ENCODE measurements around the gene SCN3B.

SCN3B gene

DNA sequence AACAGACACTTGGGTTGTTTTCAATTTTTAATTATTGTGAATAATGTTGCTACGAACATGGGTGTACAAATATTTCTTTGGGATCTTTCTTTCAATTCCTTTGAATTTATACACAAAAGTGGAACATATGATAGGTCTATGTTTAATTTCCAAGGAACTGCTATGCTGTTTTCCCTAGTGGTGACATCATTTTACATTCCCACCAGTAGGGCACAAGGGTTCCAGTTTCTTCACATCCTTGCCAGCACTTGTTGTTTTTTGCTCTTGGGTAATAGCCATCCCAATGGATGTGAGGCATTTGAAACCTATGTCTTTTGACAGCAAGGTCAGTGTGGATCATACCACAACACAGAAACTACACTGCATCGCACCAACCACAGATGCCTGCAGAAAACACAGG, 41.8 kb upstream of the SCN3B start:
- no peak overlapping the region for H3K27ac Mint-ChIP-seq
- H3K4me1 Mint-ChIP-seq = peaks cover 4% of the 10 kb centered on the region
- H3K9me3 Mint-ChIP-seq = peaks cover 15% of the 10 kb centered on the region
- TF ChIP-seq, protein P1, sequence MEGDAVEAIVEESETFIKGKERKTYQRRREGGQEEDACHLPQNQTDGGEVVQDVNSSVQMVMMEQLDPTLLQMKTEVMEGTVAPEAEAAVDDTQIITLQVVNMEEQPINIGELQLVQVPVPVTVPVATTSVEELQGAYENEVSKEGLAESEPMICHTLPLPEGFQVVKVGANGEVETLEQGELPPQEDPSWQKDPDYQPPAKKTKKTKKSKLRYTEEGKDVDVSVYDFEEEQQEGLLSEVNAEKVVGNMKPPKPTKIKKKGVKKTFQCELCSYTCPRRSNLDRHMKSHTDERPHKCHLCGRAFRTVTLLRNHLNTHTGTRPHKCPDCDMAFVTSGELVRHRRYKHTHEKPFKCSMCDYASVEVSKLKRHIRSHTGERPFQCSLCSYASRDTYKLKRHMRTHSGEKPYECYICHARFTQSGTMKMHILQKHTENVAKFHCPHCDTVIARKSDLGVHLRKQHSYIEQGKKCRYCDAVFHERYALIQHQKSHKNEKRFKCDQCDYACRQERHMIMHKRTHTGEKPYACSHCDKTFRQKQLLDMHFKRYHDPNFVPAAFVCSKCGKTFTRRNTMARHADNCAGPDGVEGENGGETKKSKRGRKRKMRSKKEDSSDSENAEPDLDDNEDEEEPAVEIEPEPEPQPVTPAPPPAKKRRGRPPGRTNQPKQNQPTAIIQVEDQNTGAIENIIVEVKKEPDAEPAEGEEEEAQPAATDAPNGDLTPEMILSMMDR (IDR thresholded peaks at IDR 0.05) = no peak
- no peak overlapping the region for H3K4me3 Mint-ChIP-seq
- no peaks in the 10 kb centered on the region for H3K36me3 Mint-ChIP-seq (ENCODE audit: low read depth)
- no peak for DNase-seq
- H3K27me3 Mint-ChIP-seq (ENCODE audit: low read depth, poor library complexity) = peaks cover 20% of the 10 kb centered on the region

DNA sequence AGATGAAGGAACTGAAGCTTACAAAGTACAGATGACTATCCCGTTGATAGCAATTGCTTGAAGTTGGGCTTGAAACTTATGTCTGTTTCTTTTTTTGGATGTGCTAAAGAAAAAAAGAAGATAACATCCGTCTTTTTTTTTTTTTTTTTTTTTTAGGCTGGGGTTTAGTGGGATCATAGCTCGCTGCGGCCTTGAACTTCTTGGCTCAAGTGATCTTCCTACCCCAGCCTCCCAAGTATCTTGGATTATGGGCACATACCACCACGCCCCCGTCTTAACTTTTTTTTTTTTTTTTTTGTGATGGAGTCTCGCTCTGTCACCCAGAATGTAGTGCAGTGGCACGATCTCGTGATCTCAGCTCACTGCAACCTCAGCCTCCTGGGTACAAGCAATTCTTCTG, 40.8 kb upstream of the SCN3B start:
- Mint-ChIP-seq H3K36me3 (ENCODE audit: low read depth) (no peaks in the 10 kb centered on the region), H3K9me3 (peaks cover 14% of the 10 kb centered on the region), H3K27ac (no peak overlapping the region), H3K4me3 (no peak overlapping the region), H3K4me1 (peaks cover 4% of the 10 kb centered on the region), H3K27me3 (ENCODE audit: low read depth, poor library complexity) (peaks cover 20% of the 10 kb centered on the region)
- no peak for DNase-seq
- TF ChIP-seq, protein P1 (IDR thresholded peaks at IDR 0.05) = no peak

DNA sequence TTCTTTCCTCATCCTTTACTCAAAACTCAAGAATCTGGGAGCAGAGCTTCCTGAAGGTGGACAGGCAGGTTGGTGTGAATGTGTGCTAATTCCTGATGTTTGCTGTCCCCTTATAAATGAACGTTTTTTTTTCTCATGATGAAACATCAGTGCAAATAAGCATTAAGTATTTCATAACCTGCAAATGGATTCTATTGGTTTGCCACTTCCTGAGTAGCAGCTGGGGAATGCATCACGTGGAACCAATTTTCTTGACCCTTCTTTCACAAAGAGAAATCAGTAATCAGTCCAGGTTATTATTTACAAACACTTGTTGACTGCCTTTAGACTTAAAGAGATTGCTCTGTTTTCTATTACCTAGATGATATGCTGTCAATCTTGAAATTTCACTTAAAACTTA, 40.1 kb upstream of the SCN3B start:
- Mint-ChIP-seq H3K36me3 (ENCODE audit: low read depth) (no peaks in the 10 kb centered on the region), H3K27ac (no peak overlapping the region), H3K4me3 (no peak overlapping the region), H3K9me3 (peaks cover 7% of the 10 kb centered on the region), H3K4me1 (peaks cover 4% of the 10 kb centered on the region), H3K27me3 (ENCODE audit: low read depth, poor library complexity) (peaks cover 19% of the 10 kb centered on the region)
- TF ChIP-seq, protein P1 (IDR thresholded peaks at IDR 0.05) = no peak
- no peak for DNase-seq

DNA sequence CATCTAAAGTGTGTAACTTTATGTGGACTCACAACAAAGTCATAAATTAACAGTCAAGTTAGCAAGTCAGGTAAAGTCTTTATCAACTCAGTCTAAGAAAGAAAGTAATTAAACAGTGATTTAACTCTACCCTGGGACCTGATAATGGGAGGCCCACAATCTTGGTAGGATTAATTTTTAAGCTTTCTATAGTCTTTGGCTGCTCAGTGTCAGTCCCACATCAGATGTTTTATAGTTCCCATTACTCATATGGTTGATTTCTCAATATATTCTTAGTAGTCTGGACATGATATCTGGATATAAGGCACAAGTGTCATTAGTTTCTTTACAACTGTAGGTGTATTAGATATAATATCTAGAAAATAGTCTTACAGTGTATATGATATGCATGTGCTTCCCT, 38.5 kb upstream of the SCN3B start:
- Mint-ChIP-seq H3K27me3 (ENCODE audit: low read depth, poor library complexity) (peaks cover 19% of the 10 kb centered on the region), H3K4me3 (no peak overlapping the region), H3K9me3 (no peaks in the 10 kb centered on the region), H3K36me3 (ENCODE audit: low read depth) (no peaks in the 10 kb centered on the region), H3K27ac (no peak overlapping the region), H3K4me1 (peaks cover 4% of the 10 kb centered on the region)
- DNase-seq = no peak
- TF ChIP-seq, protein P1 (IDR thresholded peaks at IDR 0.05) = no peak

DNA sequence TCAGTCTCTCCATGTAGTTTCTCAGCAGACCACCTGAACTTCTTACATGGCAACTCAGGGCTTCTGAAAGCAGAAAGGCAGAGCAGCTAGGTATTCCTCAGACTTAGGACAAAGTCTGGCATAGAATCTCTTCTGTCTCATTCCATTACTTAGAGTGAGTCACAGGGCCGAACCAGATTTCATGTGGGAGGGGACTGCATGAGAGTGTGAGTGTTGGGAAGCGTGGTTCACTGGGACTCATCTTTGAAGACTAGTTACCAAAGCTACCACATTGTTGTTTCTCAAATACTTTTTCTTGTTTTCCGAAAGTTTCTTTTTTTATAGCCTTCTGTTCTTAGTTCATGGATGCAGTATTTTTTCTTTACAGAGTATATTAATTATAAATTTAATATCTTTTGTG, 36.1 kb upstream of the SCN3B start:
- H3K4me3 Mint-ChIP-seq = no peak overlapping the region
- no peaks in the 10 kb centered on the region for H3K9me3 Mint-ChIP-seq
- peaks cover 23% of the 10 kb centered on the region for H3K27me3 Mint-ChIP-seq (ENCODE audit: low read depth, poor library complexity)
- TF ChIP-seq, protein P1 (IDR thresholded peaks at IDR 0.05) = no peak
- no peak for DNase-seq
- H3K4me1 Mint-ChIP-seq = no peaks in the 10 kb centered on the region
- no peaks in the 10 kb centered on the region for H3K36me3 Mint-ChIP-seq (ENCODE audit: low read depth)
- no peak overlapping the region for H3K27ac Mint-ChIP-seq

DNA sequence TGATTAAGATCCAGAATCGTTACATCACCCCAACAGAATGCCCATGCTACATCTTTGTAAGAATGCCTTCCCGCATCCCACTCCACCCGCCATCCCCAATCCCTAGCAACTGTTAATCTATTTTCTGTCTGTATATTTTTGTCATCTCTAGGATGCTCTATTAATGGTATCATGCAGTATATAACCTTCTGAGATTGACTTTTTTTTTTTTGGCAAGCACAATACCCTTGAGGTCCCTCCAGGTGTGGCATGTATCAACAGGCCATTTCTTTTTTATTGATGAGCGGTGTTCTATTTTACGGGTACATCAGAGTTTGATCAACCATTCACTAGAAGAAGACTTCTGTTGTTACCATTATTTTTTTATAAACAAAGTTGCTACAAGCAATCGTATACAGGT, 30.2 kb upstream of the SCN3B start:
- H3K27ac Mint-ChIP-seq = no peak overlapping the region
- no peak for DNase-seq
- peaks cover 10% of the 10 kb centered on the region for H3K4me1 Mint-ChIP-seq
- H3K4me3 Mint-ChIP-seq = no peak overlapping the region
- no peaks in the 10 kb centered on the region for H3K9me3 Mint-ChIP-seq
- H3K27me3 Mint-ChIP-seq (ENCODE audit: low read depth, poor library complexity) = peaks cover 14% of the 10 kb centered on the region
- TF ChIP-seq, protein P1 (IDR thresholded peaks at IDR 0.05) = no peak
- no peaks in the 10 kb centered on the region for H3K36me3 Mint-ChIP-seq (ENCODE audit: low read depth)

Measured in nephron progenitor cell (in vitro differentiated cells).